ENCODE results near the gene PDSS2.

Gene PDSS2

GRCh38 chr6:107419733-107420132 lies 39.6 kb downstream of the PDSS2 start:
- H3K4me3 ChIP-seq (ENCODE audit: low read length) = no peak overlapping the region
- H3K36me3 ChIP-seq (ENCODE audit: control insufficient read depth, low read length) = no peaks in the 10 kb centered on the region
- H3K9me3 ChIP-seq (ENCODE audit: control insufficient read depth, insufficient read depth, low read length) = no peaks in the 10 kb centered on the region
- no peaks in the 10 kb centered on the region for H3F3A ChIP-seq (ENCODE audit: control insufficient read depth, insufficient read depth)
- H3K9me2 ChIP-seq (replicated peaks; ENCODE audit: control insufficient read depth, low read length) = no peaks in the 10 kb centered on the region
- no peak for TF ChIP-seq EZH2phosphoT487 (IDR thresholded peaks at IDR 0.05; ENCODE audit: borderline replicate concordance, low read length)
- TF ChIP-seq CTCF (IDR thresholded peaks at IDR 0.05; ENCODE audit: low read depth, low read length, poor library complexity, severe bottlenecking) = no peak
- H4K20me1 ChIP-seq (ENCODE audit: control insufficient read depth, insufficient read depth, low read depth, low read length) = no peaks in the 10 kb centered on the region
- H3K27me3 ChIP-seq (ENCODE audit: control insufficient read depth, low read length) = no peaks in the 10 kb centered on the region
- no peak overlapping the region for H3K27ac ChIP-seq (ENCODE audit: low read depth, low read length)
- no peaks in the 10 kb centered on the region for H3K4me1 ChIP-seq (ENCODE audit: control insufficient read depth, low read length)
- peaks cover 14% of the 10 kb centered on the region for H3K79me2 ChIP-seq (ENCODE audit: control insufficient read depth, low read length)
- H3K4me2 ChIP-seq (ENCODE audit: low read length) = no peak overlapping the region

DNA sequence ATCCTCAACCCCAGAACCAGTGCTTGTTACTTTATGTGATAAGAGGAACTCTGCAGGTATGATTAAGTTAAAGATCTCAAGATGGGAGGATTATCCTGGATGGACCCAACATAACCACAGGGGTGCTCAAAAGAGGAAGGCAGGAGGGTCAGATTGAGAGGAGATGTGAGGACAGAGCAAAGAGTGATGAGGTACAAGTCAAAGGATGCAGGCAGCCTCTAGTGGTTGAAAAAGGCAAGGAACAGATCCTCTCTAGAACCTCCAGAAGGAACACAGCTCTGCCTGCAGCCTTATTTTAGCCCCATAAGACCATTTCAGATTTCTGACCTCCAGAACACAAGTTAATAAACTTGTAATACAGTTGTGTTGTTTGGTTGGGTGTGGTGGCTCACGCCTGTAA lies 41.2 kb downstream of the PDSS2 start:
- Histone ChIP-seq H3K27ac (ENCODE audit: low read depth, low read length) (no peak overlapping the region), H3K4me1 (ENCODE audit: control insufficient read depth, low read length) (no peaks in the 10 kb centered on the region), H3K27me3 (ENCODE audit: control insufficient read depth, low read length) (no peaks in the 10 kb centered on the region), H3K4me3 (ENCODE audit: low read length) (no peak overlapping the region), H4K20me1 (ENCODE audit: control insufficient read depth, insufficient read depth, low read depth, low read length) (no peaks in the 10 kb centered on the region), H3K36me3 (ENCODE audit: control insufficient read depth, low read length) (no peaks in the 10 kb centered on the region), H3K4me2 (ENCODE audit: low read length) (no peak overlapping the region), H3F3A (ENCODE audit: control insufficient read depth, insufficient read depth) (no peaks in the 10 kb centered on the region), H3K9me3 (ENCODE audit: control insufficient read depth, insufficient read depth, low read length) (no peaks in the 10 kb centered on the region), H3K9me2 (replicated peaks; ENCODE audit: control insufficient read depth, low read length) (no peaks in the 10 kb centered on the region), H3K79me2 (ENCODE audit: control insufficient read depth, low read length) (peaks cover 14% of the 10 kb centered on the region)
- no peak for TF ChIP-seq EZH2phosphoT487 (IDR thresholded peaks at IDR 0.05; ENCODE audit: borderline replicate concordance, low read length)
- peak; percentile 60 for TF ChIP-seq CTCF (IDR thresholded peaks at IDR 0.05; ENCODE audit: low read depth, low read length, poor library complexity, severe bottlenecking)

GRCh38 chr6:107416145-107416544 lies 43.2 kb downstream of the PDSS2 start:
- H3K79me2 ChIP-seq (ENCODE audit: control insufficient read depth, low read length) = peaks cover 9% of the 10 kb centered on the region
- H3K9me2 ChIP-seq (replicated peaks; ENCODE audit: control insufficient read depth, low read length) = no peaks in the 10 kb centered on the region
- no peaks in the 10 kb centered on the region for H3K36me3 ChIP-seq (ENCODE audit: control insufficient read depth, low read length)
- H3F3A ChIP-seq (ENCODE audit: control insufficient read depth, insufficient read depth) = no peaks in the 10 kb centered on the region
- H3K27me3 ChIP-seq (ENCODE audit: control insufficient read depth, low read length) = no peaks in the 10 kb centered on the region
- H3K9me3 ChIP-seq (ENCODE audit: control insufficient read depth, insufficient read depth, low read length) = no peaks in the 10 kb centered on the region
- TF ChIP-seq CTCF (IDR thresholded peaks at IDR 0.05; ENCODE audit: low read depth, low read length, poor library complexity, severe bottlenecking) = no peak
- TF ChIP-seq EZH2phosphoT487 (IDR thresholded peaks at IDR 0.05; ENCODE audit: borderline replicate concordance, low read length) = no peak
- no peak overlapping the region for H3K4me3 ChIP-seq (ENCODE audit: low read length)
- no peak overlapping the region for H3K27ac ChIP-seq (ENCODE audit: low read depth, low read length)
- H3K4me2 ChIP-seq (ENCODE audit: low read length) = no peak overlapping the region
- no peaks in the 10 kb centered on the region for H3K4me1 ChIP-seq (ENCODE audit: control insufficient read depth, low read length)
- H4K20me1 ChIP-seq (ENCODE audit: control insufficient read depth, insufficient read depth, low read depth, low read length) = no peaks in the 10 kb centered on the region

Data from DOHH2 (cell line).